Measurements from ENCODE around the gene GRIPAP1.
"Not testable (repeated sequence)": the region's sequence is repeated elsewhere in the genome, so short reads cannot be mapped to it uniquely, and the experiment has no call there.

Gene GRIPAP1

GRCh38 chrX:48997865-48998264 lies 4.2 kb downstream of the GRIPAP1 start:
- no peak overlapping the region for H3K4me3 ChIP-seq (ENCODE audit: low read length)
- no peak for DNase-seq (ENCODE audit: low read depth, low spot score)

GRCh38 chrX:48997455-48997854 lies 4.6 kb downstream of the GRIPAP1 start:
- DNase-seq (ENCODE audit: low read depth, low spot score): no peak
- H3K4me3 ChIP-seq (ENCODE audit: low read length): no peak overlapping the region

GRCh38 chrX:48996969-48997368 lies 5.1 kb downstream of the GRIPAP1 start:
- H3K4me3 ChIP-seq (ENCODE audit: low read length): no peak overlapping the region
- DNase-seq (ENCODE audit: low read depth, low spot score): no peak

- no peak for DNase-seq (ENCODE audit: low read depth, low spot score)
- H3K4me3 ChIP-seq (ENCODE audit: low read length): no peak overlapping the region
Observed at GRCh38 chrX:48992341-48992740, 9.7 kb downstream of the GRIPAP1 start.

- H3K4me3 ChIP-seq (ENCODE audit: low read length): no peak overlapping the region
- no peak for DNase-seq (ENCODE audit: low read depth, low spot score)
Observed at GRCh38 chrX:48989483-48989882, 12.6 kb downstream of the GRIPAP1 start.

DNA sequence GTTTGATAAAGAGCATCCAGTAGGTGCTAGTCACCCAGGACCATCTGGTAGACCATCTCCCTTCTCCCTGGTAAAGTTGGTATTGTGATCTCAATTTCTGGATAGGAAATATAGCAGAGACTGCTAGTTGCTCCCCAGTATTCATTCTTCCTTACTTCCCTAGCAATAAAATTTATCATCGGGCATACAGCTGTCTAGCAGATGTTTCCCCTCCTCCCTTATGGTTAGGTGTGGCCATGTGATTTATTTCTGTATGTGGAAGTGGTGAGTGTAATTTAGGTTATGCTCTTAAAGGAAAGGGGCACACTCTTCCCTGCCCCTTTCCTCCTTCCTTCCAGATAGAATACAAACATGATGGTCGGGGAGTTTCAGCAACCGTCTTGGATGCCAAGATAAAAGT lies 18.2 kb downstream of the GRIPAP1 start:
- no peak for DNase-seq (ENCODE audit: low read depth, low spot score)
- H3K4me3 ChIP-seq (ENCODE audit: low read length): no peak overlapping the region

DNA sequence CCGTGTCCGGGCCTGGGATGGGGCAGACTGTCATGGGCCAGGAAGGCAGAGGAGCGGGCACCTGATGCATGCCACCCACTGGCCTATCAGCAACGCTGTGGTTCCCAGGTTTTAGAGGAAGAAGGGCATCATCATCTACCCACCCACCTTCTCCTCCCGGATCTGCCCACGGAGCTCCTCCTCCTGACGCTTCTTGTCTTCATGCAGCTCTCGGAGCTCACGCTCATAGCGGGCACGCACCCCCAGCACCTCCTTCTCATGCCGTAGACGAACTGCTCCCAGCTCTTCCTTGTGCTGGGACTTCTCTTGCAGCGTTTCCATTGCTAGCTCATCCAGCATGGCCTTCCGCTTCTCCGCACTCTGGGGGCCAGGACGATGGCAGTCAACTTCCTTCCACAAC lies 19.0 kb downstream of the GRIPAP1 start:
- no peak overlapping the region for H3K4me3 ChIP-seq (ENCODE audit: low read length)
- no peak for DNase-seq (ENCODE audit: low read depth, low spot score)

DNA sequence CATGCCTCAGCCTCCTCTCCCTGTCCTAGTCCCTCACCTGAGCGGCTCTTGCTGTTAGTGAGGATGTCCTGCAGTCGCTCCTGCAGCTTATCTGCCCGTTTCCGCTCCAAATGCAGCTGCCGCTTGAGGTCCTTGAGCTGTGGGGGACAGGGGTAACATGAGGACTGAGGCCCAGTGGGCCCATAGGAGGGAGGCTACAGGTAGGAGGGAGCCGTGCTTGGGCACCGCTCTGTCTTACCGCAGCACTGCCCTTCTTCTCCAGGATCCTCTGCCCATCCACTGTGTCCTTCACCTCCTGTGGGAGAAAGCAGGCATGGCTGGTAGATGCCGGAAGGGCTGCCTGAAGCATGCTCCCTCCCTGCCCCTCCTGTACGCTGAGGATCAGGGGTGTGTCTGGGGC lies 20.9 kb downstream of the GRIPAP1 start:
- DNase-seq (ENCODE audit: low read depth, low spot score): no peak
- no peak overlapping the region for H3K4me3 ChIP-seq (ENCODE audit: low read length)

GRCh38 chrX:48980341-48980740 lies 21.7 kb downstream of the GRIPAP1 start:
- H3K4me3 ChIP-seq (ENCODE audit: low read length); DNase-seq (ENCODE audit: low read depth, low spot score): not testable (repeated sequence)

GRCh38 chrX:48978226-48978625 lies 23.8 kb downstream of the GRIPAP1 start:
- no peak for DNase-seq (ENCODE audit: low read depth, low spot score)
- H3K4me3 ChIP-seq (ENCODE audit: low read length): no peak overlapping the region

- no peak for DNase-seq (ENCODE audit: low read depth, low spot score)
- H3K4me3 ChIP-seq (ENCODE audit: low read length): no peak overlapping the region
Observed at GRCh38 chrX:48976086-48976485, 26.0 kb downstream of the GRIPAP1 start.

DNA sequence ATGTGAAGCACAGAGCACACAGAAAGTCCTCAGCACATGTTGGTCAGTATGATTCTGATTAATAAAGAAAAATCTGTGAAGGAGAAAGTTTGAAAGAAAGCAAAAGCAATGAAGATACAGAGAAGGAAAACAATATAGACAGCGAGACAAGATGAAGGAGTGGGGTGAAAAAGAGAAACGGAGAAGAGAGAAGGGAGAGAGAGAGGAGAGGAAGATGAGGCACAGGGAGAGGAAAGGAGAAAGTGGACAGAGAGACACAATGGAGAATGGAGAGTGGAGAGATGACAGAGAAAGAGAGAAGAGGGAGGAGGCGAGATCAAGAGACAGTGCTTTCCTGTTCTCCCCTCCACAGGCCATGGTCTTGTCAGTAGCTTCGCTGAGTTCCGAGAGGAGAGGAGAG lies 26.5 kb downstream of the GRIPAP1 start:
- no peak for DNase-seq (ENCODE audit: low read depth, low spot score)
- H3K4me3 ChIP-seq (ENCODE audit: low read length): no peak overlapping the region

DNA sequence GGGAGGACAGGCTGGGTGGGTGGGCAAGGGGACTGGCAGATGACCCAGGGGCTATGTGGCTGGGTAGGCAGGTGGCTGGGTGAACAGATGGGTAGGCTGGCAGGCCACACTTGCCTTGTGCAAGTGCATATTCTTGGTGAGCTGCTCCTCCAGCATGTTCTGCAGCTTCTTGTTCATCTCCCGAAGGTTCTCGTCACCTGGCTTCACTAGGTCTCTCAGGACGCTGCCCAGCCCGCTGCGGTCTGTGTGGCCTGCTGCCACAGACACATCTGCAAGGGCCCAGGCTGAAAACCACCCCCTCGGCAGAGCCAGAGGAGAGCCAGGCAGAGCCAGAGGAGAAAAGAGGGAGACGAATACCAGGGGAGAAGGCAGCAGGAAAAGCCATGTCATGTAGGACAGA lies 27.0 kb downstream of the GRIPAP1 start:
- H3K4me3 ChIP-seq (ENCODE audit: low read length): no peak overlapping the region
- no peak for DNase-seq (ENCODE audit: low read depth, low spot score)

- no peak for DNase-seq (ENCODE audit: low read depth, low spot score)
- no peak overlapping the region for H3K4me3 ChIP-seq (ENCODE audit: low read length)
Observed at GRCh38 chrX:48974574-48974973, 27.5 kb downstream of the GRIPAP1 start.

DNA sequence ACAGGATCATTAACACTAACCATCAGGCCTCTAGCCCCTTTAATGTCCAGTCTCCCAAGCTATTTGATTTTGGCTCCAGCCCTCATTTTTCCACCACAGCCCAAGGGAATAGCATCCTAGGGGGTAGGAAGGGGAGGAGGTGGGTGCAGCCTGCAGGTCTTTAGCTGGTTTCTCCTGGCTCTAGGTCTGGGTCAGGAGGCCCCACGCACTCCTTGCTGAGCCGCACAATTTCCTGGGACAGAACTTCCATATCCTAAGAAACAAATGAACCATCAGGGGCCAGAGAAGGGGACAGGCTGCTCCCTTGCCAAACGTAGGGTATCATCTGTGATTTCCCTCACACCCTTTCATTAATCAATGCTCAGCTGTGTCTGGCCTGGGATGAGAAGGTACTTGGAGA lies 28.0 kb downstream of the GRIPAP1 start:
- H3K4me3 ChIP-seq (ENCODE audit: low read length): no peak overlapping the region
- no peak for DNase-seq (ENCODE audit: low read depth, low spot score)

GRCh38 chrX:48972220-48973164 lies 29.6 kb downstream of the GRIPAP1 start:
- no peak overlapping the region for H3K4me3 ChIP-seq (ENCODE audit: low read length)
- DNase-seq (ENCODE audit: low read depth, low spot score): peak; percentile 28

DNA sequence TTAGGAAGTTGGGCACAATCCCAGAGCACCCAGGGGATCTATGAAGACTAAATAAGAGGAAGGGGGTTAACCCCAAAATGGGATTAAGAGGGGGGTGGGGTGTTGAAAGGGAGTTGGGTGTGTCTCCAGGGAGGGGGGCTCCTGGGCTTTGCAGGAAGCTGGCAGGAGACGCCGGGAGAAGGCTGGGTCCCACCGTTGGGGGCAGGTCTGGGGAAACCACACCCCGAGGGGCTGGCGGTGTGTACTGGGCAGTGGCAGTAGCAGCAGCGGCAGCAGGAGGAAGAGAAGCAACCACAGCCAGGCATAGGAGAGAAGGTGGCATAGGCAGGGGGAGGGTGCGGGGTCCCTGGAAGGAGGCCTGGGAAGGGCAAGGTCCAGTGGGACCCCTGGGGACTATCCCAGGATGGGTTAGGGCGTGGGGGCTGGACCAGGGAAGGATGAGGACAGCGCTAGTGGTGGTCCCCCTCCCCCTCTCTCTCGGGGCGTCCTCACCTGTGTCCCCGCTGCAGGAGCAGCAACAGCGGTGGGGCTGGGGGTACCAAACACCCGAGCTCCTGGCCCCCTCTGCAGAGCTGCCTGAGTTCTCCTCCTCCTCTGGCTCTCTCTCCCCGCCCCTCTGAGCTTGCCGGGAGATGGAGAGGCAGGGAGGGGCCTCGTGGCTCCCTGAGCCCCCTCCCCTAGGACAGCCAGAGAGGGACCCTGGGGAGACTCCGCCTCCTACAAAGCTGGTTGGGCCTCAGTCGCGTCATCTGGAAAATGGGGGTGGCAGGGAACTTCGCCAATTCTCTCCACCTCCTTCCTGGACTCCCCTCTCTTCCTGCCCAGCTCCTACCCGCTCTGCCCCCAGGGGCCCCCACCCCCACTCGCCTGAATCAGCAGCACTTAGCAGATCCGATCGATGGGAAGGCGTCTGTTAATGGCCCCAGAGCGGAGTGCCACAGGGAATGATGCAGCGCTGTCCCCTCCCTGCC lies 30.5 kb downstream of the GRIPAP1 start, which contains the start of gene KCND1:
Gene KCND1, minus strand, starts transcription at position 596 of the 971 bp plus-strand sequence. CDS start 1,573 bp downstream, outside the sequence.
- no peak for DNase-seq (ENCODE audit: low read depth, low spot score)
- H3K4me3 ChIP-seq (ENCODE audit: low read length): no peak within 1 kb of the TSS

GRCh38 chrX:48969471-48969870 lies 32.6 kb downstream of the GRIPAP1 start:
- DNase-seq (ENCODE audit: low read depth, low spot score): no peak
- H3K4me3 ChIP-seq (ENCODE audit: low read length): no peak overlapping the region

- no peak for DNase-seq (ENCODE audit: low read depth, low spot score)
- H3K4me3 ChIP-seq (ENCODE audit: low read length): no peak overlapping the region
Observed at GRCh38 chrX:48968377-48968776, 33.7 kb downstream of the GRIPAP1 start.
